Stimulated activated CD8-positive, alpha-beta memory T cell treated with anti-CD3 and anti-CD28 coated beads, Interleukin-7, amount 100 ng/mL, for 1 hour (primary cell): ENCODE data around the gene MRPL58.

Source experiments
- DNase-seq, 2 donors: peaks; one replicate each; pipeline ENCODE4 v3.0.0-alpha.2; 2020; ENCODE audit warnings: low read depth in 2 of 2

Gene MRPL58

DNA sequence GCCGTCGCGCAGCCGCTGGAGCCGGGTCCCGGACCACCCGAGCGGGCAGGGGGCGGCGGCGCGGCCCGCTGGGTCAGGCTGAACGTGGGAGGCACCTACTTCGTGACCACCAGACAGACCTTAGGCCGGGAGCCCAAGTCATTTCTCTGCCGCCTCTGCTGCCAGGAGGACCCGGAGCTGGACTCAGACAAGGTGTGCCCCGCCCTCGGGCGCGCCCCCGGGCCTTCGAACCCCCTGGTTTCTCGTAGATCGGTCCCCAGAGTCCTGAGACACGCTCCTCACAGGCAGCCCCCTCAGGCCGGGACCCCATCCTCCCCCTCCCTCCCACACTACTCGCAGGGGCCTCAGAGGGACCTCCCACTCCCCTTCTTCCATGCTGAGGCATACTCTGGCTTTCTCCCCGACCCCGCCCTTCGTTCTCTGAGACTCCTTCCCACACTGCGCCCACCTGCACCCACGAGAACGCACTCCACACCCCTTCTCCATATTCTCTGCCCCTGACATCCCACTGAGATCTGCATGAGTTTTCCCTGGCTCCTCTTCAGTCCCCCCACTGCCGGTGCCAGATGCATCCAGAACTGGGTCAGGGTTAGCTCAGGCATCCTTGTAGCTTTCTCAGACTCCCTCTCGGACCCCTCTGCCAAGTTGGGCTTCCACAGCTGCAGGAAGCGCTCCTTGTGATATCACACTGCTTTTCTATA is 35.1 kb downstream of the MRPL58 start:
- DNase-seq, result no peak

DNA sequence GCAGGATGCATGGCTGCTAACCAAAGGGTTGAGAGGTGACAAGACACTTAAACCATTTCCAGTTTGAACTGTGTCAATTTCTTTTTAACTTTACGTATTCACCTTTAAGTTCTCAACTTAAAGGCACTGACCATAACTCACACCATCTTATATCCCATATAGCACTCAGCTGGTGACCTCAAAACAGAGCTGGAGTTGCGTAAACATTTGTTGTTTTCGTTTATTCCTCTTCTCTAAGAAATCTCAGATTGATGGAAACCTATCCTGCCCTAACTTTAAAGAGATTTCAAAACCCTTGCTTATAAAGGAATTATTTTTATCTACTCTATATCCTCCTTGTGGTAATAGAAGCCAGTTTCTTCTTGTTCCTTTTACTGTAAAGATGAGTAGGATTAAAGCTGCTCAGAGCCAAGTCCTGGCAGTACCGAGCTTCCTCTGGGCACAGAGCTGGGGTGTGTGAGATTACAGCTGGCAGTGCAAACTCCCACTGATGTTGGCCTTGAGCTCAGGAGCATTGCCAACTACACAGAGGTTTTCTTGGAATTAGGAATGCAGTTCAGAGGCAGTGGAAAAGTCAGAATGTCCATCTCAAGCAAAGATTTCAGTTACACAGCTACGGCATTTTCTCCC is 35.9 kb downstream of the MRPL58 start:
- DNase-seq, result no peak

DNA sequence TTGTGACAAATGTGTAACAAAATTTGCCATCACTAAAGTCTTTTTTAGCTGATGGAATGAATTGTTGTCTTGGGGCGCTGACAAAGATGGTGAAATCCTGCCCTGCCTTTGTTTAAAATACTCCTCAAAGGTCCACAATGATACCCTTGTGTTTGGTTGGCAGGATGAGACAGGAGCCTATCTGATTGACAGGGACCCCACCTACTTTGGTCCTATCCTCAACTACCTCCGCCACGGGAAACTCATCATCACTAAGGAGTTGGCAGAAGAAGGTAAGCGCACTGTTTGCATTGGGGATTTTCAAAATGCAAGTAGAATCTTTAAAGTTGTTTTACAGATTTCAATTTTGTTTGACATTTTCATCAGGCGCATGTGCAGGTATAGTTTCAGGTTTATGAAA is 36.6 kb downstream of the MRPL58 start:
- no peak for DNase-seq

DNA sequence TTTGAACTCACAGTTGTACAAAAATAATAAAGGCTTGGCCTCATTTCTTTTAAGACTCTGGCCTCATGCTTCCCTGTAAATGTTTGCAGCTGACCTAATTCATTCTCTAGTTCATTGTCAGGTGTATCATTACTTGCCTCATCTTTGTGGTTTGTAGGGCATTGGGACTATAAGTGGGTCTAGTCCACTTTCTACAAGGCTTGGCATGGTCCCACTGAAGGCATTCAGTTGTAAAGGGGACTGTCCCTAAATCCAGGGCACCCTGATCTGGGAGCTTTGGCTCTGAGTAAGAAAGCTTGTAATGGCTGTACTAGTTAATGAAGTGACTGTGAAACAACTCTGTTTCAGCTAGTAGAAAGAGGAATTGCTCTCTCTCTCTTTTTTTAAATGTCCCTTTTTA is 37.2 kb downstream of the MRPL58 start:
- no peak for DNase-seq

DNA sequence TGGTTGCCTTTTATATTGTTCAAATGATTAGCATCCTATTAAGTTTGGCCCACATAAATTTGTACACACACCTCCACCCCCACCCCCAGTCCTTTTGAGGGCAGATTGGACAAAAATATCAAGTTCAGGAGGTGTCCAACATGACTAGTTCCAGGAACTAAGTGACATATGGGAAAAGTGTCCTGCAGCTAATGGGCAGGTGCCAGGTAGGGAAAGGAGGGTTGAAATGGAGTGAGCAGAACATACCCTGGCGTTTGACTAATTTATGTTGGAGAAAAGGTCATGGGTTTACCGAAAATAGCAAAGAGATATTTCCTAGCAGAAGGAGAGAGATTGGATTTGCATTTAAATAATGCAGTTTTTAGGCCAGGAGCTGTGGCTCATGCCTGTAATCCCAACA is 39.5 kb downstream of the MRPL58 start:
- no peak for DNase-seq

DNA sequence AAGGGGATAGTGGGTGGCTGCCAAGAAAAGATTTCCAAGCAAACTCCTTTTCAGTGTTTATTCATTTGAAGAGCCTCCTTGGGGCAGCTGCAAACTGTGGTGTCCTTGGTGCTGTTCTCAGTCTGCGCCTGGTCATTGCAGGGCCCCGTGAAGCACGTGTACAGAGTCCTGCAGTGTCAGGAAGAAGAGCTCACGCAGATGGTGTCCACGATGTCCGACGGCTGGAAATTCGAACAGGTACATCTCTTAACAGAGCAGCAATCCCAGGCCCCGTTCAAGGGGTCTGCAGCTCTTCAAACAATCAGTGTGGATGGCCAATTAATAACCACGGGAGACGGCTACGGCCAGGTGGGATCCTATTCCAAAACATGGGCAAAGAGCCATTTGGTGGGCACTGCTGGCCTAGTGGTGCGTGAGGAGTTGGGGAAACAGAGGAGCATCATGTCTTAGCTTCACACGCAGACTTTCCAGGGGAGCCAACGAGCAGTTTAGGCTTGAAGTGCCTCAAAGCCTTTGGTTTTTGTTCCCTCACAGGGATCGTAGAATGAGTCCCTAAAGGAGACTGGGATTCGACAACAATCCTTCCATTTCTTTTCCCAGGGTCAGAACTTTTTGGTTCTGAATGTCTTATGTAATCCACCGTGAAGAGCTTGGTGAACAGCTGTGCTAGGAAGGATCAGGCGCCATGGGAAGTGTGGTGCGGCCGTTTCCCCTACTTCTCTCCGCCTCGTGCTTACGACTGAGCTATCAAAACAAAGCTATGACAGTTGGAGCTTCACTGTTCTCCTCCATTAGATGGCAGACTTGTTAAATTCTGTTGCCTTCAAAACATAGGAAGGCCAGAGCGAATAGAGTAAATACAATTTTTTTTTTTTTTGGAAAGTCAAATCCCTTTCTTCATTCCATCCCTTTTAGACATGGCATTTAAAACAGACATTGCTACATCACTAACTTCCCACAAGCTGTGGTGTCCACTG is 47.2 kb downstream of the MRPL58 start:
- no peak for DNase-seq

DNA sequence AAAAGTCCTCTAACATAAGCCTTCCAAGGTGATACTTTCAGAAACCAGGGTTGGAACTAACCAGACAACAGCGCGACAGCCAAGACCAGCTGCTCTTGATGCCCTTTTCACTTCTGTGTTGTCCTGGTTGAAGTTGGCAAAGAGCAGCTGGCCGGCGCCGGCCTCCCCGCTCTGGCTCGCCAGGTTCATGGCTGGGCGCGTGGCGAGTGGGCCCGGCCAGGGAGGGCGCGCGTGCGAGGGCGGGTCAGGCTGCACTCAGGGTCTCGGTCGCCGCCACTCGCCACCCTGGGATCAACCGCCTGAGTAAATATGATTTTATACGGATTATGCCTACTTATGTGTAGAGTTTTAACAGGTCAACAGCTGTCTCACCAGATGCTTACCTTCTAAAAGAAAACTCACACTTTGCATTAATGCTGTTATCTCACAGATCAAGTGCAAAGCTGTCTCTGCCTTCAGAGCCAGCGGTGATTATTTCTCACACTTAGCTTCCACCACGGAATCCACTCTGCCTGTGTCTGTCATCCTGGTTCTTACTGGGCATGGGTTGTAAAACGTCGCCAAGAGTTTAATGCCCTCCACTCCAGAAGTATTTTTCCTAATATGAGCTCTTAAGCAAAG is 48.1 kb downstream of the MRPL58 start:
- DNase-seq, result no peak

DNA sequence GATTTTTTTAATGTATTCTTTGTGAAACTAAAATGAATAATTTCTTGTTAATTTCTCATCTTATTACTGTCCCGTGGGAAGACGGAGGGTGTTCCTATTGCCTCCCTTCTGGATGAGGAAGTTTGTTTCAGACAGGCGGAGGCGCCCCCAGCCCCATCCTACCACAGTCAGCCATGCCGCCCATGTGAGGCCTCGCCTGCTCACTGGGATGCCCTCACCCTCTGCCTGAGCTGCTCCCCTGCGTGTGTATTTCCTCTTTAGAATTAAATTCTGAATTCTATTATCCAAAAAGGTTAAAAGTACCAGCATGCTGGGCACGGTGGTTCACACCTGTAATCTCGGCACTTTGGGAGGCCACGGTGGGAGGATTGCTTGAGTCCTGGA is 48.6 kb downstream of the MRPL58 start:
- DNase-seq, result no peak

DNA sequence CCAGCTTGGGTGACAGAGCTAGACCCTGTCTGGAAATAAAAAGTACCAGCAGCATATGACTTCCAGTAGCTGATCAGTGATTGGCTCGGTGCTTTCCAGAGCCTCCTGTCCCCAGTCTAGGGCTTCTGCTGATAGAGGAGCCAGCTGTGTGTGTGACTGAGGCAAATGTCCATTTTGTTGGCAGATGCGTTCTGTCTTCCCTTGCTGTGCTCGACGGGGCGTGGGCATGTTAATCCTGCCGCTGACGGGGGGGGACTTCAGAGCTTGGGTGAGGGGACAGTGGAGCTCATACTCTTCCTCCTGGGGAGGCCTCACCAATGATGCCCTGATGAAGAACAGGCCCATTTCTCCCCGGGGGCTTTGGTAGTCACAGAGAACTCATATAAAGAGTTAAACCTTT is 49.1 kb downstream of the MRPL58 start:
- no peak for DNase-seq

DNA sequence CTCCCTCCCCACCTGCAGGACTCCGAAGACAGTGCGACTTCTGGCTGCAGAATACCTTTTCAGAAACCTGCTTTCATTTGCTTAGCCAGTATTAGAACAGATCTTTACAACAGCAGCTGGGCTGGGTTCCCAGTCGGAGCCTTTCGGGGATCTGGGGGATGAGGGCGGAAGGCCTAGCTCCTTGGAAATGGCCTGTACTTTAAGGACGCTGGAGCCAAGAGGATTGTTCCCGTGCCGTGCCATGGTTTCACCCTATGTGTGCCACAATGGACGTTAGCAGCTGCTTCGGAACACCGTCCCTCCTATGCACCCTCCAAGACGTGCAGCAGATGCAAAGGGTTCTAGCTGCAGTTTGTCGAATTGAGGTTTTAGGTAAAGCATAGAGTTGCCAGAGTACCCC is 50.7 kb downstream of the MRPL58 start:
- no peak for DNase-seq

DNA sequence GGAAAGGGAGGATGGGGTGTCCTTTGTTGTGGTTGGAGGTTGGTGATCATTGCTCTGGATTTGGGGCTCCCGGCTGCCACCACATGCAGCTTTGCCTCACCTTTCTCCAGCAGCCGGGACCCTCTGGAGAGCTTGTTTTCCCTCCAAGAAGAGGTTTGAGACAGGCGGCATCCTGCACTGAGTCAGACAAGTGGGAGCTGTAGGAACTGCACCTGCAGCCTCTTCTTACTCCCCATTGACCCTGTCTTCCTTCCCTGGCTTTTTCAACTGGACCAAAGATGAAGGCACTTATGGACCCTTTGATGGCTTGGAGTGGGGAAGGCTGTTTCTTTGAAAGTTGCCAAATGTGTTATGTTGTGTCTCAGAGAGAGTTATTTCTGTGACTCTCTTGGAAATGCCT is 51.2 kb downstream of the MRPL58 start:
- no peak for DNase-seq

DNA sequence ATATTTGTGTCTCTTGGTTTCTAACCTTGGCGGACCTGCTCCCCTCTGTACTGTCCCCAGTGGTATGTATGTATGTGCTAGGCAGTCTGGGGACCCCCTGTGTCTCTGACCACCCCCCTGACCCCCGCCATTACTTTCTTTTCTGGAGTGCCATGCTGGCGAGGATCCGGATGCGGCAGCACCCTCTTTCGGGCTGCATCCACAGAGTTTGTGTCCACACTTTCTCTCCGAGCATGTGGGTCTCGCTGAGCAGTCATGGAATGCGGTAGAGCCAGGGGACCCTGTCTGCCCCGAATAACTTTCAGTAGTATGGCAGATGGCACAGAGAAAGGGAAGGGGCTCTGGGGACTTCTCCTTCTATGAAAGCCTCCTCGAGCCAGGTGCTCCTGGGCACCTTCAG is 51.6 kb downstream of the MRPL58 start:
- DNase-seq, result no peak

DNA sequence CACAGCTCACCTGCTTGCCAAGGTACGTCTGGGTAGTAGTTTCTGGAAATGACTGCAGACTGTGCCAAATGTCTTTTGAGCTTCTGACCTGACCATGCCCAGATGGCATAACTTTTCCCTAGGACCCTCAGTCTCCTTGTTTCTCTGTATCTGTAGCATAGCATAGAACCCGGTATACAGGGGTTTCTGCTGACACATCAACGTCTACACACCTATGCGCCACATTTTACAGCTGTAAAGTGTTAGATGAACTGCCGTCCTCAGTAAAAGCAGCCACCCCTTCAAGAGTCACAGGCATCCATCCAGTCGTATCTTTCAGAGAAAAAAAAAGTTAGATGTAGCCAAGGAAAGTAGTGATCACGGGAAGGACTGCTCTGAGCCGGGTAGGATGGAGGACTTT is 52.0 kb downstream of the MRPL58 start:
- DNase-seq, result no peak

DNA sequence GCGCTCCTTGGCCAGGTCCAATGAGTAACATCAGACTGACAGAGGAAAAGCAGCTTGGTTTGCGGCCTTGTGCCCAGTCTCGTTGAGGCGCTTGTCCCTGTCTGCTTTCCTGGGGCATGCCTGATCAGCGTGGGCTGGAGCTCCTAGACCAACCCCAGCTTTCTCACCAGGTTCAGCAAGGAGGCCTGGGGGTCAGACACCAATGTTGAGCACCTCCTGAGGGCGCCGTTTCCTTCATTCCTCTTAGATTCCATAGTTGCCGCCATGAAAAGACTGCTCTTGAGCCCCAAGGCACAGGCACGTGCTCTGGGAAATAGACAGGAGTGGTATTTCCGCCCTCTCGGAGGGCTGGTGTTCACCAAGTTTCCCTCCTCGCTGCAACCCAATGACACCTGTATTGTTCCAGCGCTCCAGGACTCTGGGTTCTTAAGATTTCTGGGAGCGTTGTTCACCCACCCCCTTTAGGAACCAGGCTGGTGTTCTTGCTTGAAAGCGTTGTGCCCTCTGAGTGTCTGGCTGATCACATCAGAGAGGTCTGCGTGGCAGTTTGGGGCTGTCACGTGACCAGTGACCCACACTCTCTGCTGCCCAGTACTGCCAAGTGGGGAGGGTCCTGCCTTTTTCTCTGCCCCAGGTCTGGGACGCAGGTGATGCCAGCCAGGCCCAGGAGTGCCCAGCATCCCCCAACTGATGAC is 52.5 kb downstream of the MRPL58 start:
- no peak for DNase-seq

DNA sequence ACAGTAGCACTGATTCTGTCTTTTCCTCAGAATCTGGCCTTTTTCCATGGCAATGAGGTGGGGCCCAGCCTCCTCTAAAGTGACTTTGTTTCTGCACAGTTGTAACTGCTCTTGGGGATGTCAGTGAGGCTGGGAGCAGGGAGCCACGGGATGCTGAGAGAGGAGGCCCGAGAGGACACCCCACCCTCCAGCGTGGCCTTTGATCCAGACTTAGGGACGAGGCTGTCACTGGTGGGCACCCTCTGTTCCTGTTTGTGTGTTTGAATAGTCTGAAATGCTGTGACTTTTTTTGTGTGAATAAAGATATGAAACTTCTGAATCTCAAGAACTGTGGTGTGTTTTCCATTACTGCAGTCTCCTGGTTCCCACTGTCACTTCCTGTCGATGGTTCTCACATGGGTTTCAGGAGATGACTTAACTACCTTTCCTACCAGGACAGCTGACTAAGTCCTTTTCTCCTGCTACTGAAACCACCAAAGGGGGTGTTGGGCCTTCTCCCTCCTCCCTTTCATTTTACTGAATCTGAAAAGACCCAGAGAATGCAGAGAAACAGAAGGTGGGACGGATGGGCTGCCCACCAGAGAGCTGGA is 53.2 kb downstream of the MRPL58 start:
- DNase-seq, result no peak

DNA sequence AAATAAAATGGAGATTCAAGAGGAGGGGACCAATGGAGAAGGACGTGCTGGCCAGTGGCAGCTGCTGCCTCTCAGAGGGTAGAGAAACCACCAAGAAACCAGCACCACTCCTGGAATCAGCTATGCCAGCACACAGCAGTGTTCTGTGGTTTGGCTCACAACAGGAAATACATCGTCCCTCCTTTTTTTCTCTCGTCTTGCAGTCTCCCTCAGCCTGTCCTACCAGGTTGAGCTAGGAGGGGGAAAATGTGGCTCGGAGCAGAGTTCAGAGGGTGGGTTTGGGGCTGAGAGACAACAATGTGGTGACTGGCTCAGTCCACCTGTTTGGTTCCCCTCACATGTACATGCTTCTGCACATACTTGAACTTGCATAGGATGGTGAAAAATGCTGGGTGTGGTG is 55.4 kb downstream of the MRPL58 start:
- DNase-seq, result no peak

DNA sequence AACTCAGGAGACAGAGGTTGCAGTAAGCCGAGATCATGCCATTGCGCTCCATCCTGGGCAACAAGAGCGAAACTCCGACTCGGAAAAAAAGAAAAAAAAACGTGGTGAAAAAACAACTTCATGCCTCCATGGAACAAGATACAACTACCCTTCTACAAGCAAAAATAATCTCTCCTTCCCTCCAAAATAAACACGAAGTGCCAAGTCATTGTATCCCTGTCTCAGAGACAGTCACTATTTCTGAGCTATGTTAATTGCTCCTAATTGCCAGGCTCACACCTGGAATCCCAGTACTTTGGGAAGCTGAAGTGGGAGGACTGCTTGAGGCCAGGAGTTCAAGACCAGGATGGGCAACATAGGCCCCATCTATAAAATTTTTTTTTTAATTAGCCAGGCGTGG is 56.3 kb downstream of the MRPL58 start:
- no peak for DNase-seq

DNA sequence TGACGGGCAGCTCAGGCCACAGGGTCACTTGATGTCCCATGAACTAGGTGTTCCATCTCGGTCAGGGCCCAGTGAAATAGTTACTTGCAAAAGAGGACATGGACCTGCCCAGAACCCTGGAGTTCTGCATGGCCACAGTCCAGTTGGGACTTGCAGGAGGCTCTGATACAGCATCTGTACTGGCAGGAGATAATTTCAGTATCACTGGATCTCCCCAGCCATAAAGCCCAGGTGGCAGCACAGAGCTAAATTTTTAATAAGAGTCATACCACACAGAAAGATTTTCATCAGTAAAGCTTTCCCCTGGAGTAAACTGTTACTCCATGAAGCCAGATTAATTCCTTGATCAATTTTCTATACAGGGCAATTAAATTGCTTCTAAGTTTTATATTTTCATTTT is 57.3 kb downstream of the MRPL58 start:
- DNase-seq, result no peak
